Breast epithelium (tissue), 4 donors: ENCODE results near the gene CBX7. TPM values are rescaled to one million over a fixed set of nuclear protein-coding genes. Genes with fewer than 3 reads are reported as not detected.
"Not testable (repeated sequence)": the region's sequence is repeated elsewhere in the genome, so short reads cannot be mapped to it uniquely, and the experiment has no call there.

Experiments used
- DNase-seq, 2 donors: peaks; one replicate each; pipeline ENCODE4 v3.0.0-alpha.2; 2019; ENCODE audit warnings: low spot score in 2 of 2
- H3K27ac ChIP-seq, 2 donors: fragments of 200-600 bp; sonication (generic) in 1 of 2; one replicate each; pipeline ENCODE4 v1.5.1; 2016 to 2019; ENCODE audit warnings: mild to moderate bottlenecking in 1 of 2
- H3K27me3 ChIP-seq, 2 donors: fragments of 200-600 bp; sonication (generic) in 1 of 2; one replicate each; pipeline versions ENCODE4 v1.5.1 to v1.6.0; 2017 to 2019; ENCODE audit warnings: control low read depth in 1 of 2, mild to moderate bottlenecking in 1 of 2
- H3K36me3 ChIP-seq: fragments of 200-600 bp; one replicate; pipeline ENCODE4 v1.5.1; 2019
- H3K4me1 ChIP-seq, 2 donors: fragments of 200-600 bp; sonication (generic); one replicate each; pipeline ENCODE4 v1.5.1; 2016 to 2019; ENCODE audit warnings: control low read depth in 1 of 2
- H3K4me3 ChIP-seq, 3 donors: fragments of 200-600 bp; sonication (generic); 1 replicate in 2 of 3; 2 replicates in 1 of 3; pipeline ENCODE4 v1.5.1; 2016 to 2019; ENCODE audit warnings: mild to moderate bottlenecking in 3 of 3, moderate library complexity in 2 of 3
- H3K9me3 ChIP-seq, 2 donors: fragments of 200-600 bp; sonication (generic) in 1 of 2; one replicate each; pipeline ENCODE4 v1.5.1; 2016 to 2019; ENCODE audit warnings: control low read depth in 1 of 2
- POLR2A ChIP-seq: fragments of 450-650 bp; IDR thresholded peaks from one replicate; pipeline ENCODE4 v1.6.1; 2016; ENCODE audit warnings: antibody characterized with exemption, mild to moderate bottlenecking, moderate library complexity
- POLR2AphosphoS5 ChIP-seq, 3 donors: sonication (generic); formaldehyde crosslinking; IDR thresholded peaks; one replicate each; pipeline ENCODE4 v1.6.1; 2017; ENCODE audit warnings: antibody characterized with exemption in 3 of 3
- intact Hi-C: fragments of 100-400 bp; cut with DNase I; formaldehyde crosslinking; loops from one replicate; pipeline ENCODE4 v1.15.1; 2023; ENCODE audit warnings: low total_unique reads
- total RNA-seq, 3 donors: library from RNA; depleted of rRNA; stranded (reverse); fragments of >200 nt; gene quantifications; one replicate each; pipeline ENCODE4 v1.1.0, GENCODE V29; 2016
- TF ChIP-seq, protein P1 (sequence below), 3 donors: fragments of 450-650 bp; IDR thresholded peaks; one replicate each; pipeline ENCODE4 v1.5.1; 2016 to 2017; ENCODE audit warnings: antibody characterized with exemption in 3 of 3, mild to moderate bottlenecking in 3 of 3, moderate library complexity in 3 of 3

Gene CBX7
- total RNA-seq, 3 donors from 2014 or later, result 57.1 to 71.9 (median 71.1) TPM

DNA sequence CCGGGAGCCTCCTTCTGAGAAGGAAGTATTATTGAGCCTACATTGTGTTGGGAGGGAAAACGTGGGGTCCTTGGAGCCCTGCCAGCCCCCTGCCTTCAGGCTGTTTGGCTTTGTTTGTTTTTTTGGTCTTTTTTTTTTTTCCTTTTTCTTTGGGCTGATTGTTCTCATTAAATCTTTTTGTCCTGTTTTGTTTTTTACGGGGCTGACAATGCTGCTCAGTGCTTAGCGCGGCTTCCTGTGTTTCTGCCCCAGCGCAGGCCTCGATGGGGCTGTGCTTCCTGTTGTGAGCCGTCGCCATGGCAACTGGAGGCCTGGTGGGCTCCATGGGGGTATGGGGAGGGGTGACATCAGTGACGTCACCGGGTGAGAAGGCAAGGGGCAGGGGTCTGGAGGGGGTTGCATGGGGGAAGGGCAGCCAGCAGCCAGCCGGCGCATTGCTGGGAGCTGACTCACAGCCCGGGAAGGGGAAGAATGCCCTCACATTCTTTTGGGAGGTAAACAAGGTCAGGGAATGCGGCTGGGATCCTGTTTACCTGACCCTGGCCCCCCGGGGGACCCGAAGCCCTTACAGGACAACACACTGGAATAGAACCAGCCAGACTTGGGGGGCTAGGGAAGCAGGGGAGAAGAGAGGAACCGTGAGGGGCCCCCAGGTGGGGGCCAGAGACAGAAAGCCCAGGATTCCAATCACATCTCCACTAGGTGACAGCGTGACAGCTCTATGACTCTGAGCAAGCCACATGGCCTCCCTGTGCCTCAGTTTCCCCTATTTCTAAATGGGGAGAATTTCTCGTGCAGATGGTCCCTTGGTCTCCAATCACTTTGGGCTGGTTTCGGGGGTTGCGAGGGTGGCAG lies 22.2 kb upstream of the CBX7 start:
- Histone ChIP-seq H3K4me1 (peaks cover 28 to 36% of the 10 kb centered on the region in 2 donors), H3K27me3 (no peaks in the 10 kb centered on the region), H3K36me3 (no peaks in the 10 kb centered on the region), H3K27ac (peak overlapping the region; percentile 88 to 89), H3K4me3 (peak overlapping the region in 1 of 3 donors; percentile 40), H3K9me3 (no peaks in the 10 kb centered on the region)
- intact Hi-C loops, result loop anchor here (2.0 to 5.0 kb wide), 2 partner anchors 136 to 353 kb away; no protein-coding TSS in a partner anchor
- peak in 2 of 3 donors; percentile 54 to 76 for TF ChIP-seq POLR2AphosphoS5 (IDR thresholded peaks at IDR 0.05)
- no peak for TF ChIP-seq POLR2A
- DNase-seq, result peak; percentile 72 to 78

- Histone ChIP-seq H3K4me3 (peak overlapping the region in 1 of 3 donors; percentile 40), H3K36me3 (no peaks in the 10 kb centered on the region), H3K27me3 (no peaks in the 10 kb centered on the region), H3K27ac (peak overlapping the region; percentile 88 to 89), H3K9me3 (no peaks in the 10 kb centered on the region), H3K4me1 (peaks cover 28 to 36% of the 10 kb centered on the region in 2 donors)
- DNase-seq, result no peak
- peak in 1 of 3 donors; percentile 5 for TF ChIP-seq POLR2AphosphoS5 (IDR thresholded peaks at IDR 0.05)
- no peak for TF ChIP-seq POLR2A
- TF ChIP-seq, protein P1, sequence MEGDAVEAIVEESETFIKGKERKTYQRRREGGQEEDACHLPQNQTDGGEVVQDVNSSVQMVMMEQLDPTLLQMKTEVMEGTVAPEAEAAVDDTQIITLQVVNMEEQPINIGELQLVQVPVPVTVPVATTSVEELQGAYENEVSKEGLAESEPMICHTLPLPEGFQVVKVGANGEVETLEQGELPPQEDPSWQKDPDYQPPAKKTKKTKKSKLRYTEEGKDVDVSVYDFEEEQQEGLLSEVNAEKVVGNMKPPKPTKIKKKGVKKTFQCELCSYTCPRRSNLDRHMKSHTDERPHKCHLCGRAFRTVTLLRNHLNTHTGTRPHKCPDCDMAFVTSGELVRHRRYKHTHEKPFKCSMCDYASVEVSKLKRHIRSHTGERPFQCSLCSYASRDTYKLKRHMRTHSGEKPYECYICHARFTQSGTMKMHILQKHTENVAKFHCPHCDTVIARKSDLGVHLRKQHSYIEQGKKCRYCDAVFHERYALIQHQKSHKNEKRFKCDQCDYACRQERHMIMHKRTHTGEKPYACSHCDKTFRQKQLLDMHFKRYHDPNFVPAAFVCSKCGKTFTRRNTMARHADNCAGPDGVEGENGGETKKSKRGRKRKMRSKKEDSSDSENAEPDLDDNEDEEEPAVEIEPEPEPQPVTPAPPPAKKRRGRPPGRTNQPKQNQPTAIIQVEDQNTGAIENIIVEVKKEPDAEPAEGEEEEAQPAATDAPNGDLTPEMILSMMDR (IDR thresholded peaks at IDR 0.05), result no peak
- intact Hi-C loops, result loop anchor here (2.0 to 5.0 kb wide), 2 partner anchors 137 to 353 kb away; no protein-coding TSS in a partner anchor
Observed at GRCh38 chr22:39173787-39174497, 21.5 kb upstream of the CBX7 start.

DNA sequence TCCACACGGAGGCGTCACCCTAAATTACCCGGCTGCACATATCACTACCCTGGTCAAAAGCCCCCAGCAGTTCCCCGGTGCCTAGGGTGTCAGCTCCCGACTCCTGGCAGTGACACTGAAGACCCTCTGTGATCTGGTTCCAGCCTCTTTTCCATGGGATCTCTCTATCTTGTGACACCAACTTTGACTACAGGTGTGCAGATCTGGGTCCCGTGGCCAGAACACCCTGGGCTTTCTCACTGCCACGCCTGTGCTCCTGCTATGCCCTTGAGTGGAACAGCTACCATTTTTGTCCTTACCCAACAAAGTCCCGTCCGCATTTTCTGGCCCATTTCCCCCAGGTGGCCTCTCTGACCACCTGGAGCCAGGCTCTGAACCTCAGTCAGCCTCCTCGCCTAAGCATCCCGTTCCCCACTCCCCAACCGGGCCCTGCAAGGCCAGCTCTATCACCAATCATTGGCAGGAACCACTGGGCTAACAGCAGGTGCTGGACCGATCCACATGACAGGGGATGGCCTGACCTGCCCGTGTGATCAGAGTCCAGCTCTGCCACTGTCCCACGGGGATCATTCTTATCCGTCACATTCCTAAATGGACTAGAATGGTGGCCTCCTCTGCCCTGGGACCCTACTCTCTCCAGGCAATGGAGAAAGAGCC lies 20.7 kb upstream of the CBX7 start:
- TF ChIP-seq POLR2AphosphoS5 (IDR thresholded peaks at IDR 0.05) (no peak), POLR2A (no peak)
- TF ChIP-seq, protein P1 (IDR thresholded peaks at IDR 0.05), result no peak
- intact Hi-C loops, result loop anchor here (5.0 kb wide), 1 partner anchor 354 kb away; no protein-coding TSS in a partner anchor
- H3K4me1 ChIP-seq, result peaks cover 28 to 36% of the 10 kb centered on the region in 2 donors
- DNase-seq, result no peak
- no peaks in the 10 kb centered on the region for H3K36me3 ChIP-seq
- peak overlapping the region; percentile 88 to 89 for H3K27ac ChIP-seq
- no peak overlapping the region for H3K4me3 ChIP-seq
- H3K27me3 ChIP-seq, result no peaks in the 10 kb centered on the region
- no peaks in the 10 kb centered on the region for H3K9me3 ChIP-seq

- intact Hi-C loops, result loop anchor here (5.0 kb wide), 1 partner anchor 355 kb away; no protein-coding TSS in a partner anchor
- not testable (repeated sequence) for H3K9me3 ChIP-seq, DNase-seq
Observed at GRCh38 chr22:39172265-39173049, 20.0 kb upstream of the CBX7 start.

GRCh38 chr22:39171623-39172264 lies 19.3 kb upstream of the CBX7 start:
- Histone ChIP-seq H3K27me3 (no peaks in the 10 kb centered on the region), H3K4me1 (peaks cover 25 to 32% of the 10 kb centered on the region in 2 donors), H3K9me3 (no peaks in the 10 kb centered on the region), H3K4me3 (no peak overlapping the region), H3K27ac (no peak overlapping the region), H3K36me3 (no peaks in the 10 kb centered on the region)
- no peak for TF ChIP-seq POLR2A
- TF ChIP-seq, protein P1 (IDR thresholded peaks at IDR 0.05), result no peak
- no peak for TF ChIP-seq POLR2AphosphoS5 (IDR thresholded peaks at IDR 0.05)
- no peak for DNase-seq
- intact Hi-C loops, result loop anchor here (5.0 kb wide), 1 partner anchor 356 kb away; no protein-coding TSS in a partner anchor

More at GRCh38 chr22:39172265-39173049, 20.0 kb upstream of the CBX7 start:
- peak overlapping the region; percentile 88 to 89 for H3K27ac ChIP-seq
- H3K4me3 ChIP-seq, H3K36me3 ChIP-seq, H3K27me3 ChIP-seq: not testable (repeated sequence)
- H3K4me1 ChIP-seq, result peaks cover 28 to 36% of the 10 kb centered on the region in 2 donors
